DMS 273 treated with DMSO at 0.1 percent for 48 hours (cell line): ENCODE data around the gene ITPKB.
A peak's percentile ranks its signal among the peaks of the same experiment; 100 is the strongest.
"Not testable (repeated sequence)": the region's sequence is repeated elsewhere in the genome, so short reads cannot be mapped to it uniquely, and the experiment has no call there.

ENCODE experiments used
- DNase-seq: peaks from one replicate; lab custom pipeline; 2025; lab: John Stamatoyannopoulos, UW

The ITPKB gene

GRCh38 chr1:226602186-226603021 is 136.7 kb downstream of the ITPKB start:
- peak; percentile 19 for DNase-seq

- no peak for DNase-seq
These were observed 137.6 kb downstream of the ITPKB start for GRCh38 chr1:226601456-226601855.

- DNase-seq = no peak
These were observed 138.8 kb downstream of the ITPKB start for GRCh38 chr1:226600254-226600653.

GRCh38 chr1:226599636-226600238 is 139.3 kb downstream of the ITPKB start:
- DNase-seq = no peak

GRCh38 chr1:226598955-226599354 is 140.1 kb downstream of the ITPKB start:
- not testable (repeated sequence) for DNase-seq

GRCh38 chr1:226598455-226598849 is 140.6 kb downstream of the ITPKB start:
- no peak for DNase-seq

- DNase-seq = no peak
These were observed 141.2 kb downstream of the ITPKB start for GRCh38 chr1:226597616-226598454.

- DNase-seq = no peak
These were observed 142.4 kb downstream of the ITPKB start for GRCh38 chr1:226596531-226597165.

- DNase-seq = no peak
These were observed 145.5 kb downstream of the ITPKB start for GRCh38 chr1:226593541-226593940.

GRCh38 chr1:226590614-226591013 is 148.5 kb downstream of the ITPKB start:
- peak; percentile 56 for DNase-seq

- peak; percentile 51 for DNase-seq
These were observed 149.9 kb downstream of the ITPKB start for GRCh38 chr1:226589008-226589733.

- DNase-seq = no peak
These were observed 150.6 kb downstream of the ITPKB start for GRCh38 chr1:226588484-226588883.

GRCh38 chr1:226586650-226587422 is 152.2 kb downstream of the ITPKB start:
- no peak for DNase-seq

- no peak for DNase-seq
These were observed 153.0 kb downstream of the ITPKB start for GRCh38 chr1:226586116-226586515.

GRCh38 chr1:226584164-226584563 is 154.9 kb downstream of the ITPKB start:
- no peak for DNase-seq

GRCh38 chr1:226582966-226583365 is 156.1 kb downstream of the ITPKB start:
- no peak for DNase-seq
